HCT116 (cell line): ENCODE data around the gene POLH. TPM values are rescaled to one million over a fixed set of nuclear protein-coding genes. Genes with fewer than 3 reads are reported as not detected.

Experiments
- ATAC-seq: fragments of 200-7000 bp; cut with Tn5 transposase; 2 replicates; pipeline ENCODE4 v1.9.1; 2020; ENCODE audit warnings: mild to moderate bottlenecking, moderate library complexity
- BruUV-seq: library from RNA; stranded (reverse); fragments of 400-500 nt; replicated peaks from 2 replicates; lab custom pipeline; 2021; lab: Mats Ljungman, UMichigan
- CTCF ChIA-PET: fragments of 300-600 bp; sonication (Branson Sonifier 250); formaldehyde crosslinking; loops from one replicate; lab custom pipeline; 2021; ENCODE audit warnings: antibody characterized with exemption; lab: Charles Lee
- POLR2A ChIA-PET: fragments of 300-600, 350-600 bp; sonication (Branson Sonifier 250); formaldehyde crosslinking; loops from one replicate; lab custom pipeline; 2021; ENCODE audit warnings: antibody characterized with exemption; lab: Charles Lee
- RAD21 ChIA-PET, 2 experiments: fragments of 300-600 bp; sonication (Branson Sonifier 250); formaldehyde crosslinking; loops; one replicate each; lab custom pipeline; 2023; ENCODE audit warnings: low total read pairs in 2 of 2; ENCODE audit not compliant: uncharacterized antibody in 2 of 2, unreplicated experiment in 2 of 2, low non-redundant PET in 1 of 2; lab: Charles Lee
- DNase-seq: peaks from one replicate; pipeline ENCODE4 v3.0.0-alpha.2; 2010; ENCODE audit warnings: low read depth, low spot score
- H2AFZ ChIP-seq: fragments of 200-600 bp; shearing (Covaris generic), sonication (generic); 2 replicates; pipeline ENCODE4 v1.6.1; 2017; ENCODE audit warnings: low read depth, mixed run types, mixed read lengths, antibody characterized with exemption, low read length; ENCODE audit not compliant: poor library complexity, severe bottlenecking
- H3K27ac ChIP-seq: 2 replicates; pipeline ENCODE4 v1.5.1; 2012; ENCODE audit warnings: low read depth, low read length
- H3K27me3 ChIP-seq: fragments of 200-600 bp; sonication (generic); 2 replicates; pipeline ENCODE4 v1.6.1; 2016; ENCODE audit warnings: mixed run types, low read length, mixed read lengths; ENCODE audit not compliant: insufficient read depth
- H3K36me3 ChIP-seq, 2 experiments: fragments of 200-500 bp in 1 of 2; fragments of 200-600 bp in 1 of 2; sonication (Bioruptor generic) in 1 of 2; sonication (generic) in 1 of 2; 2 replicates each; pipeline versions ENCODE4 v1.5.1 to v1.6.1; 2014 to 2016; ENCODE audit warnings: low read length in 2 of 2, inconsistent platforms in 1 of 2, mixed read lengths in 1 of 2, mixed run types in 1 of 2; ENCODE audit not compliant: insufficient read depth in 2 of 2, control insufficient read depth in 1 of 2
- H3K4me1 ChIP-seq, 2 experiments: fragments of 200-600 bp in 1 of 2; sonication (generic) in 1 of 2; 2 replicates each; pipeline versions ENCODE4 v1.5.1 to v1.6.1; 2012 to 2017; ENCODE audit warnings: low read length in 2 of 2, inconsistent platforms in 1 of 2, mild to moderate bottlenecking in 1 of 2, mixed read lengths in 1 of 2, mixed run types in 1 of 2, moderate library complexity in 1 of 2; ENCODE audit not compliant: insufficient read depth in 2 of 2, control insufficient read depth in 1 of 2
- H3K4me2 ChIP-seq: fragments of 200-600 bp; sonication (generic); 2 replicates; pipeline ENCODE4 v1.6.1; 2017; ENCODE audit warnings: mixed run types, low read length, mixed read lengths
- H3K4me3 ChIP-seq, 2 experiments: fragments of 200-600 bp in 1 of 2; sonication (generic) in 1 of 2; replicated peaks in 1 of 2; 2 replicates each; pipeline ENCODE4 v1.5.1; 2011 to 2016; ENCODE audit warnings: low read length in 2 of 2, control low read depth in 1 of 2, low read depth in 1 of 2, mild to moderate bottlenecking in 1 of 2, mixed read lengths in 1 of 2, mixed run types in 1 of 2
- H3K79me2 ChIP-seq: fragments of 200-600 bp; sonication (generic); 2 replicates; pipeline ENCODE4 v1.6.1; 2017; ENCODE audit warnings: mild to moderate bottlenecking, mixed run types, low read length, moderate library complexity, mixed read lengths; ENCODE audit not compliant: insufficient read depth
- H3K9ac ChIP-seq: fragments of 200-600 bp; sonication (generic); 2 replicates; pipeline ENCODE4 v1.6.1; 2016; ENCODE audit warnings: low read length, mixed read lengths
- H3K9me2 ChIP-seq: fragments of 200-600 bp; sonication (generic), shearing (Covaris generic); 2 replicates; pipeline ENCODE4 v1.6.1; 2017; ENCODE audit warnings: mixed run types, mild to moderate bottlenecking, moderate library complexity; ENCODE audit not compliant: insufficient read depth
- H3K9me3 ChIP-seq, 2 experiments: fragments of 200-500 bp in 1 of 2; fragments of 200-600 bp in 1 of 2; sonication (Bioruptor generic) in 1 of 2; sonication (generic) in 1 of 2; 2 replicates each; pipeline ENCODE4 v1.6.1; 2014 to 2017; ENCODE audit warnings: low read length in 2 of 2, mixed read lengths in 2 of 2, inconsistent platforms in 1 of 2, low read depth in 1 of 2, mild to moderate bottlenecking in 1 of 2, mixed run types in 1 of 2, moderate library complexity in 1 of 2; ENCODE audit not compliant: control insufficient read depth in 1 of 2, insufficient read depth in 1 of 2
- H4K20me1 ChIP-seq: fragments of 200-600 bp; sonication (generic), shearing (Covaris generic); 2 replicates; pipeline ENCODE4 v1.6.1; 2017; ENCODE audit warnings: mixed run types, mild to moderate bottlenecking, moderate library complexity; ENCODE audit not compliant: insufficient read depth
- EGR1 ChIP-seq: IDR thresholded peaks from 2 replicates; pipeline ENCODE4 v1.6.1; 2012; ENCODE audit warnings: low read depth
- ELF1 ChIP-seq: IDR thresholded peaks from 2 replicates; pipeline ENCODE4 v1.6.1; 2012; ENCODE audit warnings: low read depth, borderline replicate concordance
- EZH2 ChIP-seq: fragments of 200-600 bp; sonication (generic); IDR thresholded peaks from 2 replicates; pipeline ENCODE4 v1.6.1; 2017; ENCODE audit warnings: antibody characterized with exemption, mixed run types
- JUND ChIP-seq: IDR thresholded peaks from 2 replicates; pipeline ENCODE4 v1.6.1; 2012
- POLR2A ChIP-seq: IDR thresholded peaks from 2 replicates; pipeline ENCODE4 v1.7.0; 2011; ENCODE audit warnings: borderline replicate concordance; ENCODE audit not compliant: insufficient read depth, insufficient read length; ENCODE audit errors: extremely low read depth
- POLR2AphosphoS5 ChIP-seq: IDR thresholded peaks from 2 replicates; pipeline ENCODE4 v1.6.1; 2011; ENCODE audit warnings: mild to moderate bottlenecking, low read depth, low read length, moderate library complexity
- RAD21 ChIP-seq: IDR thresholded peaks from 2 replicates; pipeline ENCODE4 v1.6.1; 2012; ENCODE audit warnings: low read depth, mild to moderate bottlenecking
- TCF7L2 ChIP-seq: IDR thresholded peaks from 2 replicates; pipeline ENCODE4 v1.7.0; 2011; ENCODE audit warnings: borderline replicate concordance, inconsistent platforms; ENCODE audit not compliant: insufficient read depth, insufficient read length; ENCODE audit errors: extremely low read depth
- YY1 ChIP-seq: IDR thresholded peaks from 2 replicates; pipeline ENCODE4 v1.6.1; 2011; ENCODE audit warnings: low read length, low read depth, moderate library complexity, mild to moderate bottlenecking; ENCODE audit not compliant: insufficient replicate concordance; ENCODE audit errors: extremely low read depth
- ZFX ChIP-seq: fragments of 450-650 bp; IDR thresholded peaks from 2 replicates; pipeline ENCODE4 v1.6.1; 2017
- ZNF274 ChIP-seq: fragments of 200-500 bp; sonication (Bioruptor generic); IDR thresholded peaks from 2 replicates; pipeline ENCODE4 v1.6.1; 2014; ENCODE audit warnings: mild to moderate bottlenecking, low read depth, low read length, inconsistent platforms
- intact Hi-C: fragments of 100-400 bp; cut with micrococcal nuclease; formaldehyde crosslinking; loops from 2 replicates; pipeline ENCODE4 v1.10.0; 2022
- total RNA-seq: library from RNA; stranded (reverse); gene quantifications from one replicate; pipeline ENCODE4 v1.2.1, GENCODE V29; 2021; ENCODE audit not compliant: unreplicated experiment
- TF ChIP-seq, protein P1 (sequence below): IDR thresholded peaks from 2 replicates; pipeline ENCODE4 v1.6.1; 2012
- TF ChIP-seq, protein P2 (sequence below), 3 experiments: fragments of 200-600 bp in 1 of 3; sonication (generic) in 1 of 3; IDR thresholded peaks in 2 of 3; conservative IDR thresholded peaks in 1 of 3; 2 replicates each; pipeline ENCODE4 v1.5.1; 2012 to 2017; ENCODE audit warnings: low read depth in 2 of 3, low read length in 2 of 3, antibody characterized with exemption in 1 of 3, borderline replicate concordance in 1 of 3, control low read depth in 1 of 3, mild to moderate bottlenecking in 1 of 3, mixed read lengths in 1 of 3, mixed run types in 1 of 3, moderate library complexity in 1 of 3; ENCODE audit not compliant: insufficient read depth in 1 of 3
- TF ChIP-seq, protein P3 (sequence below): IDR thresholded peaks from 2 replicates; pipeline ENCODE4 v1.6.1; 2012
- TF ChIP-seq, protein P4 (sequence below): IDR thresholded peaks from 2 replicates; pipeline ENCODE4 v1.6.1; 2011; ENCODE audit warnings: mild to moderate bottlenecking, low read length, moderate library complexity; ENCODE audit not compliant: insufficient replicate concordance; ENCODE audit errors: extremely low read depth

Gene POLH
- total RNA-seq, 1 experiment from 2014 or later, result 20.6 TPM

DNA sequence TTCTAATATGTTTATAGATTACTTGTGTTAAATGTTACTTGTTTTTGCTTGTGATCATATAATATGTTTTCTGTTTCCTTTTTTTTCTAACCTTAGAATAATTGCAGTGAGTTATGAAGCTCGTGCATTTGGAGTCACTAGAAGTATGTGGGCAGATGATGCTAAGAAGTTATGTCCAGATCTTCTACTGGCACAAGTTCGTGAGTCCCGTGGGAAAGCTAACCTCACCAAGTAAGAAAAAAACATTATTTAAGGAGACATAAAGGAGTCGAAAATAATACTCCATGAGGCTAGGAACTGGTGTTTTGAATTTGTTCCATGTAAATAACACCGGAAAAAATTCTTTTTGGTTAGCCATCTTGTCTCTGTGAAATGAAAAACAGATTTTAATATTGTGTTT lies 6.9 kb downstream of the POLH start:
- ChIA-PET RAD21 (no interaction called here), CTCF (no interaction called here)
- H3K4me2 ChIP-seq, result no peak overlapping the region
- peaks cover 34 to 36% of the 10 kb centered on the region in 2 experiments for H3K36me3 ChIP-seq
- intact Hi-C loops, result no loop called here
- H2AFZ ChIP-seq, result no peak overlapping the region
- no peak overlapping the region for H3K4me3 ChIP-seq
- no peaks in the 10 kb centered on the region for H3K9me3 ChIP-seq
- DNase-seq, result no peak
- no peaks in the 10 kb centered on the region for H3K27me3 ChIP-seq
- no peak for TF ChIP-seq ELF1
- TF ChIP-seq, protein P1, sequence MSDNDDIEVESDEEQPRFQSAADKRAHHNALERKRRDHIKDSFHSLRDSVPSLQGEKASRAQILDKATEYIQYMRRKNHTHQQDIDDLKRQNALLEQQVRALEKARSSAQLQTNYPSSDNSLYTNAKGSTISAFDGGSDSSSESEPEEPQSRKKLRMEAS, result no peak
- TF ChIP-seq POLR2AphosphoS5, result no peak
- TF ChIP-seq POLR2A, result no peak
- TF ChIP-seq ZNF274, result no peak
- no peak for TF ChIP-seq RAD21
- TF ChIP-seq, protein P2, sequence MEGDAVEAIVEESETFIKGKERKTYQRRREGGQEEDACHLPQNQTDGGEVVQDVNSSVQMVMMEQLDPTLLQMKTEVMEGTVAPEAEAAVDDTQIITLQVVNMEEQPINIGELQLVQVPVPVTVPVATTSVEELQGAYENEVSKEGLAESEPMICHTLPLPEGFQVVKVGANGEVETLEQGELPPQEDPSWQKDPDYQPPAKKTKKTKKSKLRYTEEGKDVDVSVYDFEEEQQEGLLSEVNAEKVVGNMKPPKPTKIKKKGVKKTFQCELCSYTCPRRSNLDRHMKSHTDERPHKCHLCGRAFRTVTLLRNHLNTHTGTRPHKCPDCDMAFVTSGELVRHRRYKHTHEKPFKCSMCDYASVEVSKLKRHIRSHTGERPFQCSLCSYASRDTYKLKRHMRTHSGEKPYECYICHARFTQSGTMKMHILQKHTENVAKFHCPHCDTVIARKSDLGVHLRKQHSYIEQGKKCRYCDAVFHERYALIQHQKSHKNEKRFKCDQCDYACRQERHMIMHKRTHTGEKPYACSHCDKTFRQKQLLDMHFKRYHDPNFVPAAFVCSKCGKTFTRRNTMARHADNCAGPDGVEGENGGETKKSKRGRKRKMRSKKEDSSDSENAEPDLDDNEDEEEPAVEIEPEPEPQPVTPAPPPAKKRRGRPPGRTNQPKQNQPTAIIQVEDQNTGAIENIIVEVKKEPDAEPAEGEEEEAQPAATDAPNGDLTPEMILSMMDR (IDR thresholded peaks at IDR 0.05 in 2 of 3, conservative IDR thresholded peaks at IDR 0.05 in 1 of 3; ENCODE audit: borderline replicate concordance in 1 of 3, insufficient read depth in 1 of 3, low read depth in 2 of 3, low read length in 2 of 3), result no peak
- no peak for TF ChIP-seq EZH2
- TF ChIP-seq, protein P3, sequence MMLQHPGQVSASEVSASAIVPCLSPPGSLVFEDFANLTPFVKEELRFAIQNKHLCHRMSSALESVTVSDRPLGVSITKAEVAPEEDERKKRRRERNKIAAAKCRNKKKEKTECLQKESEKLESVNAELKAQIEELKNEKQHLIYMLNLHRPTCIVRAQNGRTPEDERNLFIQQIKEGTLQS, result no peak
- no peak for TF ChIP-seq YY1
- no peak for TF ChIP-seq EGR1
- TF ChIP-seq ZFX, result no peak
- no peak for TF ChIP-seq TCF7L2
- no peak for TF ChIP-seq JUND
- TF ChIP-seq, protein P4, sequence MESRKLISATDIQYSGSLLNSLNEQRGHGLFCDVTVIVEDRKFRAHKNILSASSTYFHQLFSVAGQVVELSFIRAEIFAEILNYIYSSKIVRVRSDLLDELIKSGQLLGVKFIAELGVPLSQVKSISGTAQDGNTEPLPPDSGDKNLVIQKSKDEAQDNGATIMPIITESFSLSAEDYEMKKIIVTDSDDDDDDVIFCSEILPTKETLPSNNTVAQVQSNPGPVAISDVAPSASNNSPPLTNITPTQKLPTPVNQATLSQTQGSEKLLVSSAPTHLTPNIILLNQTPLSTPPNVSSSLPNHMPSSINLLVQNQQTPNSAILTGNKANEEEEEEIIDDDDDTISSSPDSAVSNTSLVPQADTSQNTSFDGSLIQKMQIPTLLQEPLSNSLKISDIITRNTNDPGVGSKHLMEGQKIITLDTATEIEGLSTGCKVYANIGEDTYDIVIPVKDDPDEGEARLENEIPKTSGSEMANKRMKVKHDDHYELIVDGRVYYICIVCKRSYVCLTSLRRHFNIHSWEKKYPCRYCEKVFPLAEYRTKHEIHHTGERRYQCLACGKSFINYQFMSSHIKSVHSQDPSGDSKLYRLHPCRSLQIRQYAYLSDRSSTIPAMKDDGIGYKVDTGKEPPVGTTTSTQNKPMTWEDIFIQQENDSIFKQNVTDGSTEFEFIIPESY, result no peak
- TF ChIP-seq, all 23 proteins: peak for 0
- H4K20me1 ChIP-seq, result no peaks in the 10 kb centered on the region
- peaks cover 27% of the 10 kb centered on the region for H3K79me2 ChIP-seq
- no TSS peak for BruUV-seq
- POLR2A ChIA-PET, result no interaction called here
- no peak overlapping the region for H3K9ac ChIP-seq
- no peaks in the 10 kb centered on the region for H3K9me2 ChIP-seq
- no peaks in the 10 kb centered on the region for H3K4me1 ChIP-seq
- ATAC-seq, result no peak
- H3K27ac ChIP-seq, result no peak overlapping the region
